ENCODE results near the gene FASN. TPM values are rescaled to one million over a fixed set of nuclear protein-coding genes. Genes with fewer than 3 reads are reported as not detected.

Gene FASN
- total and polyA plus RNA-seq, 2 of the 13 experiments (the other 11 are each of a cell fraction or from before 2014, with no cell fraction given): 51.7 to 101 TPM

DNA sequence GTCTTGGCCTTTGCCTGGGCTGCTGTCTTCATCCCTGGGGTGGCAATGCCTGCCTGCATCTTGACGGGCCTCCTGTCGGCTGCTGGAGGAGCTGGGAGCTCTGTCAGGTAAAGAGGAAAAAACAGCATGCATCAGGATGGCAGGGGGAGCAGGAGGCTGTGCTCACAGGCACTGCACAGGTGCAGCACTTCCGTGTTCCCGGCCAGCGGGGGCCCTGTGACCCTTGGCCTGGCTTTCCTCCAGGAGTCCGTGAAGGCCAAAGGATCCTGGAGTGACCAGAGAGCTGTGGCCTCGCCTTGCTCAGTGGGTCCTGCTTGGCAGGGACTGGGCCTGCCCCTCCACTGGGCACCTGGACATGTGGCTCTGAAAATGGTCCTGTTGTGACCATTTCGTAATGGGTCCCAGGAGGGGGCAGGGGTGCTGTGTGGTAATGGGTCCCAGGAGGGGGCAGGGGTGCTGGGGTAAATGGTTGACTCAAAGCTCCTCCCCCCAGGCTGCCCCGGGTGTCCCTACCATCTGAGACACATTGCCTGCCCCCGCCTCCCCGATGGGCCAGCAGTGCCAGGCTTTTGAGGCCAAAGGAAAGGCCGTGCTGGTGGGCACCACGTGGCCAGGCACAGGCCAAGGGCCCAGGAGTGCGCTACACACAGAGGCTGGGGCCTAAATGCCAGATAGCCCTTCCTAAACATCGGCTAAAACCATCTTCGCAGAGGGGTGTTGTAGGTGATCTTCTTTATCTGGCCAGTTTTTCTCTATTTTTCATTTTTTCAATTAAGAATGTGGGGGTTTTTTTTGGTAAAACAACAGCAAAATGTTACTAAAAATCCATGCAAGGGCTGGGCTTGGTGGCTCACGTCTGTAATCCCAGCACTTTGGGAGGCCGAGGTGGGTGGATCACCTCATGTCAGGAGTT is 4.0 kb upstream of the FASN start (continued):
- TF ChIP-seq, protein P1, sequence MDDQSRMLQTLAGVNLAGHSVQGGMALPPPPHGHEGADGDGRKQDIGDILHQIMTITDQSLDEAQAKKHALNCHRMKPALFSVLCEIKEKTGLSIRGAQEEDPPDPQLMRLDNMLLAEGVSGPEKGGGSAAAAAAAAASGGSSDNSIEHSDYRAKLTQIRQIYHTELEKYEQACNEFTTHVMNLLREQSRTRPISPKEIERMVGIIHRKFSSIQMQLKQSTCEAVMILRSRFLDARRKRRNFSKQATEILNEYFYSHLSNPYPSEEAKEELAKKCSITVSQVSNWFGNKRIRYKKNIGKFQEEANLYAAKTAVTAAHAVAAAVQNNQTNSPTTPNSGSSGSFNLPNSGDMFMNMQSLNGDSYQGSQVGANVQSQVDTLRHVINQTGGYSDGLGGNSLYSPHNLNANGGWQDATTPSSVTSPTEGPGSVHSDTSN (CRISPR knock-in tag; IDR thresholded peaks at IDR 0.05; ENCODE audit: borderline replicate concordance): no peak
- TF ChIP-seq KLF11 (CRISPR knock-in tag; IDR thresholded peaks at IDR 0.05) (peak; percentile 91), ZNF510 (CRISPR knock-in tag; IDR thresholded peaks at IDR 0.05; ENCODE audit: low read depth) (no peak), ZNF746 (CRISPR knock-in tag; IDR thresholded peaks at IDR 0.05) (peak; percentile 87), POLR2AphosphoS2 (IDR thresholded peaks at IDR 0.05; ENCODE audit: low read depth, low read length) (no peak), MED8 (CRISPR knock-in tag; IDR thresholded peaks at IDR 0.05; ENCODE audit: insufficient replicate concordance) (peak; percentile 12), NR1H2 (CRISPR knock-in tag; IDR thresholded peaks at IDR 0.05; ENCODE audit: borderline replicate concordance, low read depth) (no peak; the same call in 1 of the 2 replicates), KDM4B (CRISPR knock-in tag; IDR thresholded peaks at IDR 0.05) (peak; percentile 26; the same call in 1 of the 2 replicates), DPF2 (CRISPR knock-in tag; IDR thresholded peaks at IDR 0.05; ENCODE audit: borderline replicate concordance, low read depth) (peak; percentile 39; the same call in 1 of the 2 replicates), HMG20B (CRISPR knock-in tag; conservative IDR thresholded peaks at IDR 0.05) (peak; percentile 80; the same call in 1 of the 2 replicates), GATA4 (IDR thresholded peaks at IDR 0.05; ENCODE audit: borderline replicate concordance, low read depth) (0 out of 2 replicates have a peak, but pooled peaks have one; percentile 24), GFI1 (CRISPR knock-in tag; IDR thresholded peaks at IDR 0.05; ENCODE audit: borderline replicate concordance) (peak; percentile 44), ZSCAN20 (CRISPR knock-in tag; IDR thresholded peaks at IDR 0.05; ENCODE audit: borderline replicate concordance) (no peak), NFE2L1 (CRISPR knock-in tag; IDR thresholded peaks at IDR 0.05; ENCODE audit: borderline replicate concordance) (no peak), ATF2 (CRISPR knock-in tag; IDR thresholded peaks at IDR 0.05) (peak; percentile 53), PTBP1 (IDR thresholded peaks at IDR 0.05; ENCODE audit: low read depth, low read length, poor library complexity, severe bottlenecking) (no peak), KLF13 (CRISPR knock-in tag; IDR thresholded peaks at IDR 0.05) (no peak; the same call in 1 of the 2 replicates), ZBTB1 (CRISPR knock-in tag; IDR thresholded peaks at IDR 0.05; ENCODE audit: borderline replicate concordance) (no peak), RELA (CRISPR knock-in tag; IDR thresholded peaks at IDR 0.05) (0 out of 2 replicates have a peak, but pooled peaks have one; percentile 60), MED13 (CRISPR knock-in tag; IDR thresholded peaks at IDR 0.05) (no peak; the same call in 1 of the 2 replicates), SMAD3 (CRISPR knock-in tag; IDR thresholded peaks at IDR 0.05) (0 out of 2 replicates have a peak, but pooled peaks have one; percentile 50)
- TF ChIP-seq, protein P2, sequence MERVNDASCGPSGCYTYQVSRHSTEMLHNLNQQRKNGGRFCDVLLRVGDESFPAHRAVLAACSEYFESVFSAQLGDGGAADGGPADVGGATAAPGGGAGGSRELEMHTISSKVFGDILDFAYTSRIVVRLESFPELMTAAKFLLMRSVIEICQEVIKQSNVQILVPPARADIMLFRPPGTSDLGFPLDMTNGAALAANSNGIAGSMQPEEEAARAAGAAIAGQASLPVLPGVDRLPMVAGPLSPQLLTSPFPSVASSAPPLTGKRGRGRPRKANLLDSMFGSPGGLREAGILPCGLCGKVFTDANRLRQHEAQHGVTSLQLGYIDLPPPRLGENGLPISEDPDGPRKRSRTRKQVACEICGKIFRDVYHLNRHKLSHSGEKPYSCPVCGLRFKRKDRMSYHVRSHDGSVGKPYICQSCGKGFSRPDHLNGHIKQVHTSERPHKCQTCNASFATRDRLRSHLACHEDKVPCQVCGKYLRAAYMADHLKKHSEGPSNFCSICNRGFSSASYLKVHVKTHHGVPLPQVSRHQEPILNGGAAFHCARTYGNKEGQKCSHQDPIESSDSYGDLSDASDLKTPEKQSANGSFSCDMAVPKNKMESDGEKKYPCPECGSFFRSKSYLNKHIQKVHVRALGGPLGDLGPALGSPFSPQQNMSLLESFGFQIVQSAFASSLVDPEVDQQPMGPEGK (CRISPR knock-in tag; IDR thresholded peaks at IDR 0.05): peak; percentile 98
- TF ChIP-seq, protein P3, sequence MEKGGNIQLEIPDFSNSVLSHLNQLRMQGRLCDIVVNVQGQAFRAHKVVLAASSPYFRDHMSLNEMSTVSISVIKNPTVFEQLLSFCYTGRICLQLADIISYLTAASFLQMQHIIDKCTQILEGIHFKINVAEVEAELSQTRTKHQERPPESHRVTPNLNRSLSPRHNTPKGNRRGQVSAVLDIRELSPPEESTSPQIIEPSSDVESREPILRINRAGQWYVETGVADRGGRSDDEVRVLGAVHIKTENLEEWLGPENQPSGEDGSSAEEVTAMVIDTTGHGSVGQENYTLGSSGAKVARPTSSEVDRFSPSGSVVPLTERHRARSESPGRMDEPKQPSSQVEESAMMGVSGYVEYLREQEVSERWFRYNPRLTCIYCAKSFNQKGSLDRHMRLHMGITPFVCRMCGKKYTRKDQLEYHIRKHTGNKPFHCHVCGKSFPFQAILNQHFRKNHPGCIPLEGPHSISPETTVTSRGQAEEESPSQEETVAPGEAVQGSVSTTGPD (CRISPR knock-in tag; IDR thresholded peaks at IDR 0.05): no peak

All from HepG2 (cell line).